ENCODE measurements around the gene SSBP4.

The SSBP4 gene

DNA sequence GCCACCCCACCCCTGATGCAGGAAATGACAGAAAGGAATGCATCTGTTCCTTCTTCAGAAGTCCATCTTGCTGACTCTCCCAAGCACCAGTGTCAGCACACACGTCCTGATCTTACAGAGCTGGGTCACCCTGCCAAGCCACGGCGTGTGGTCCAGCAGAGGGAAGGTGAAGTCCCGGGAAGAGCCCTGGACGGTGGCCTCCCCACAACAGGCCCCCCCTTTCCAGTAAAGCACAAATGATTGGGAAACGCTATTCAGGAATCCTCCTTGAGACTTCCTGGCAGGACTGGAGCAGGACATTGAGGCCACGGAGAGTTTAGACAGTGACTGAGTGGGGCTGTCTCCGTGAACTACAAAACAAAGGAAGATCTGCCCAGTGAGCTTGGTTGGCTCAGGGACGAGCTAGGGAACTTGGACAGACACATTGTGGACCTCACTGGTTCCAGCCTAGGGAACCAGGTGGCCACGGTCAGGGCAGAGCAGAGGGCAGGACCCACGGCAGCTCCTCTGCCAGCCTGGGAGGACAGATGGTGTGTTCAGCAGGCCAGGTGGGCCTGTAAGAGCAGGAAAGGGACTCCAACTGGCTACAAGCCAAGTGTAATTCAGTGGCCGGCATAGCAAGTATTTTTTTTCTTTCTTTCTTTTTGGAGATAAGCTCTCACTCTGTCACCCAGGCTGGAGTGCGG lies 61.0 kb downstream of the SSBP4 start:
- H3K4me1 Mint-ChIP-seq (ENCODE audit: low read depth): peaks cover 88% of the 10 kb centered on the region
- peak overlapping the region; percentile 91 for H3K27ac Mint-ChIP-seq
- H3K36me3 Mint-ChIP-seq (ENCODE audit: low read depth): peaks cover 11% of the 10 kb centered on the region
- H3K27me3 Mint-ChIP-seq: no peaks in the 10 kb centered on the region
- H3K9me3 Mint-ChIP-seq: no peaks in the 10 kb centered on the region
- H3K4me3 Mint-ChIP-seq: peak overlapping the region; percentile 11

DNA sequence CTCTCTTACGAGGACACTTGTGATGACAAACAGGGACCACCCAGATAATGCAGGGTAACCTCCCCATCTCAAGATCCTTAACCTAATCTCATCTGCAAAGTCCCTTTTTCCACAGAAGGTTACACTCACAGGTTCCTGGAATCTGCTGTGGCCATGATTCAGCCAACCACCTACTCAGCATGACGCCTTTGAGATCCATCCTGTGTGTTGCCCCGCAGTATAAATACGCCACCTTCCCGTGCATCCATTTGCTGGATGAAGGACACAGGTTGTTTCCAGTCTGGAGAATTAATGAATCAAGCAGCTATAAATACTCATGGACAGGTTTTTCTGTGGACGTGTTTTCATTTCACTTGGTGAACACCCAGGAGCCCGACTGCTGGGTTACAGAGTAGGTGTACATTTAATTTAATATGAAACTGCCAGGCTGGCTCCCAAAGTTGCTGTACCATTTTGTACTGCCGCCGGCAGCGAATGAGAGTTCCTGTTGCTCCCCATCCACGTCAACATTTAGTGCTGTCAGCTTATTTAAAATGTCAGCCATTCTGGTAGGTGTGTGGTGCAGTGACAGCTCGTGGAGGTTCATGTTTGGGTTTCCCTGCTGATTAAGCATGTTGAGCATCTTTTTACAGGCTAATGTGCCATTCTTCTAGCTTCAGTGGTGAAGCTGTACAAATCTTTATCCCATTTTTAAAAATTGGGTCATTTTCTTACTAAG lies 62.5 kb downstream of the SSBP4 start:
- peak overlapping the region; percentile 27 for H3K4me3 Mint-ChIP-seq
- H3K9me3 Mint-ChIP-seq: no peaks in the 10 kb centered on the region
- H3K27me3 Mint-ChIP-seq: no peaks in the 10 kb centered on the region
- H3K36me3 Mint-ChIP-seq (ENCODE audit: low read depth): peaks cover 4% of the 10 kb centered on the region
- peaks cover 88% of the 10 kb centered on the region for H3K4me1 Mint-ChIP-seq (ENCODE audit: low read depth)
- H3K27ac Mint-ChIP-seq: peak overlapping the region; percentile 83

DNA sequence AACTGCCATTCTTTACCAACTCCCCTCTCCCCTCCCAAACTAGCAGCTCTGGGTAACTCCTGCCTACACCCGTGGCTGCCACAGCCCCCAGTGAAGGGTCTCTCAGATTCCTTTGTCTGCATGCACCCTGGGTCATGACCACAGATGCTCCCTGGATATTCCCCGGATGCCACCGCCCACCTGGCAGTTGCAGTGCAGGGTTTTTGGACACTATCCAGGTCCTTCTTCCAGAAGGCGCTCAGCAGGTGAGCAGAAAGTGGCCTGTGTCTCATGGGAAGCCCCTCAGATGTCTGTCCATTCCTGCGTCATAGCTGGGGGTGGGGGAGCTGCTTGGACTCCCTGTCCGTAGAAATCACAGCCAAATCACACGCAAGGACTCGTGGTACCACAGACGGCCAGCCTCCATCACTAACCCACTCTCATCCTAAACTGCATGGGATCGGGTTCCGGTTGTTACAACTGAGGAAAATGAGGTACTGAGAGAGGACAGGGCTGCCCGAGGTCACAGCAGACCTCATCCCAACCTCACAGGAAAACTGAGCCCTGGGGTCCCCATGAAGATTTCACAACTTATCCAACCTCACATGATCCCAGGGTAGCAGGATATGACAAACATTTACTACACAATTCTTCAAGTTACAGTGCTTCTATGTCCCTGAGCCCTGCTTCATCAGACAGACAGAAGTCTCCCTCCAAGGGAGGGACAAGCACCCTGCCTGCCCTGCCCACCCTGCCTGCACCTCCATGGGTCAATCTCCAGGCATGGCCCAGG lies 64.1 kb downstream of the SSBP4 start:
- Mint-ChIP-seq H3K36me3 (ENCODE audit: low read depth) (no peaks in the 10 kb centered on the region), H3K4me1 (ENCODE audit: low read depth) (peaks cover 88% of the 10 kb centered on the region), H3K4me3 (no peak overlapping the region), H3K9me3 (no peaks in the 10 kb centered on the region), H3K27me3 (no peaks in the 10 kb centered on the region), H3K27ac (no peak overlapping the region)

Measured in stimulated activated naive CD8-positive, alpha-beta T cell treated with anti-CD3 and anti-CD28 coated beads, Interleukin-15, Interleukin-2, amounts not matched to agents 100 ng/mL and 50 ng/mL, for 24 hours (primary cell).